ENCODE data around the gene TCEAL9.

- no peak for TF ChIP-seq CTCF (IDR thresholded peaks at IDR 0.05; ENCODE audit: insufficient read depth, low read depth, low read length)
- no peak for TF ChIP-seq EZH2 (IDR thresholded peaks at IDR 0.05; ENCODE audit: insufficient read depth, low read length)
These were observed 16.6 kb downstream of the TCEAL9 start for GRCh38 chrX:103372886-103373285.

Data from astrocyte (in vitro differentiated cells and primary cell).